Smooth muscle cell (in vitro differentiated cells): ENCODE measurements around the gene STX8. TPM values are rescaled to one million over a fixed set of nuclear protein-coding genes. Genes with fewer than 3 reads are reported as not detected.

Source experiments
- DNase-seq: peaks from one replicate; lab custom pipeline; 2025; ENCODE audit not compliant: unreplicated experiment; lab: John Stamatoyannopoulos, UW
- H2AFZ ChIP-seq: fragments of 200-600 bp; sonication (generic); 2 replicates; pipeline ENCODE4 v1.6.0; 2016; ENCODE audit warnings: antibody characterized with exemption, low read depth, mild to moderate bottlenecking
- H3F3A ChIP-seq: fragments of 200-600 bp; sonication (generic); 2 replicates; pipeline ENCODE4 v1.6.0; 2017; ENCODE audit warnings: antibody characterized with exemption, low read depth
- H3K27ac ChIP-seq: fragments of 200-600 bp; sonication (generic); 2 replicates; pipeline ENCODE4 v1.5.1; 2016; ENCODE audit warnings: low read depth, mild to moderate bottlenecking
- H3K27me3 ChIP-seq: fragments of 200-600 bp; sonication (generic); 2 replicates; pipeline ENCODE4 v1.6.1; 2016; ENCODE audit warnings: low read depth, mild to moderate bottlenecking
- H3K36me3 ChIP-seq: fragments of 200-600 bp; sonication (generic); 2 replicates; pipeline ENCODE4 v1.5.1; 2016; ENCODE audit warnings: low read depth
- H3K4me1 ChIP-seq: fragments of 200-600 bp; sonication (generic); 2 replicates; pipeline ENCODE4 v1.5.1; 2016; ENCODE audit warnings: low read depth
- H3K4me2 ChIP-seq: fragments of 200-600 bp; sonication (generic); 2 replicates; pipeline ENCODE4 v1.6.0; 2016; ENCODE audit warnings: mild to moderate bottlenecking
- H3K4me3 ChIP-seq: fragments of 200-600 bp; sonication (generic); 2 replicates; pipeline ENCODE4 v1.5.1; 2016; ENCODE audit warnings: mild to moderate bottlenecking
- H3K79me2 ChIP-seq: fragments of 200-600 bp; sonication (generic); 2 replicates; pipeline ENCODE4 v1.6.0; 2016; ENCODE audit warnings: low read depth, mild to moderate bottlenecking
- H3K9ac ChIP-seq: fragments of 200-600 bp; sonication (generic); 2 replicates; pipeline ENCODE4 v1.6.0; 2016; ENCODE audit warnings: low read depth
- H3K9me3 ChIP-seq: fragments of 200-600 bp; sonication (generic); replicated peaks from 2 replicates; pipeline ENCODE4 v1.5.1; 2016; ENCODE audit warnings: low read depth
- H4K20me1 ChIP-seq: fragments of 200-600 bp; sonication (generic); 2 replicates; pipeline ENCODE4 v1.6.0; 2016; ENCODE audit warnings: low read depth
- WGBS: methylation state at CpG from one replicate; pipeline ENCODE4 v1.1.7; 2016; ENCODE audit warnings: low lambda C conversion rate; 5-methylcytosine and 5-hydroxymethylcytosine counted together
- polyA plus RNA-seq: library from polyadenylated mRNA; unstranded; fragments of >200 nt; fragmentation: Nextera tagmentation; extraction: Ambion mirVana; gene quantifications from 2 replicates; pipeline ENCODE4 v1.2.1, GENCODE V29; 2016
- total RNA-seq: library from RNA; depleted of rRNA; stranded (reverse); fragments of >200 nt; gene quantifications from 2 replicates; pipeline ENCODE4 v1.2.3, GENCODE V29; 2014
- TF ChIP-seq, protein P1 (sequence below): fragments of 200-600 bp; sonication (generic); IDR thresholded peaks from 2 replicates; pipeline ENCODE4 v1.5.1; 2017; ENCODE audit warnings: borderline replicate concordance, mild to moderate bottlenecking, antibody characterized with exemption; ENCODE audit not compliant: insufficient read depth, poor library complexity, severe bottlenecking

Gene STX8
- total and polyA plus RNA-seq, 2 experiments from 2014 or later: 63.8 to 88.5 TPM

GRCh38 chr17:9266697-9267117 is 308.9 kb downstream of the STX8 start:
- Histone ChIP-seq H3K27ac (peak overlapping the region; percentile 59), H3K4me1 (no peaks in the 10 kb centered on the region), H3K27me3 (no peaks in the 10 kb centered on the region), H3K36me3 (no peaks in the 10 kb centered on the region), H3F3A (no peaks in the 10 kb centered on the region), H3K4me2 (no peak overlapping the region), H2AFZ (no peak overlapping the region), H3K4me3 (no peak overlapping the region), H3K9ac (no peak overlapping the region), H3K9me3 (no peaks in the 10 kb centered on the region), H4K20me1 (no peaks in the 10 kb centered on the region), H3K79me2 (no peaks in the 10 kb centered on the region)
- WGBS: 60% methylated on average over 9 of the region's 9 CpGs
- no peak for DNase-seq
- TF ChIP-seq, protein P1, sequence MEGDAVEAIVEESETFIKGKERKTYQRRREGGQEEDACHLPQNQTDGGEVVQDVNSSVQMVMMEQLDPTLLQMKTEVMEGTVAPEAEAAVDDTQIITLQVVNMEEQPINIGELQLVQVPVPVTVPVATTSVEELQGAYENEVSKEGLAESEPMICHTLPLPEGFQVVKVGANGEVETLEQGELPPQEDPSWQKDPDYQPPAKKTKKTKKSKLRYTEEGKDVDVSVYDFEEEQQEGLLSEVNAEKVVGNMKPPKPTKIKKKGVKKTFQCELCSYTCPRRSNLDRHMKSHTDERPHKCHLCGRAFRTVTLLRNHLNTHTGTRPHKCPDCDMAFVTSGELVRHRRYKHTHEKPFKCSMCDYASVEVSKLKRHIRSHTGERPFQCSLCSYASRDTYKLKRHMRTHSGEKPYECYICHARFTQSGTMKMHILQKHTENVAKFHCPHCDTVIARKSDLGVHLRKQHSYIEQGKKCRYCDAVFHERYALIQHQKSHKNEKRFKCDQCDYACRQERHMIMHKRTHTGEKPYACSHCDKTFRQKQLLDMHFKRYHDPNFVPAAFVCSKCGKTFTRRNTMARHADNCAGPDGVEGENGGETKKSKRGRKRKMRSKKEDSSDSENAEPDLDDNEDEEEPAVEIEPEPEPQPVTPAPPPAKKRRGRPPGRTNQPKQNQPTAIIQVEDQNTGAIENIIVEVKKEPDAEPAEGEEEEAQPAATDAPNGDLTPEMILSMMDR: no peak

DNA sequence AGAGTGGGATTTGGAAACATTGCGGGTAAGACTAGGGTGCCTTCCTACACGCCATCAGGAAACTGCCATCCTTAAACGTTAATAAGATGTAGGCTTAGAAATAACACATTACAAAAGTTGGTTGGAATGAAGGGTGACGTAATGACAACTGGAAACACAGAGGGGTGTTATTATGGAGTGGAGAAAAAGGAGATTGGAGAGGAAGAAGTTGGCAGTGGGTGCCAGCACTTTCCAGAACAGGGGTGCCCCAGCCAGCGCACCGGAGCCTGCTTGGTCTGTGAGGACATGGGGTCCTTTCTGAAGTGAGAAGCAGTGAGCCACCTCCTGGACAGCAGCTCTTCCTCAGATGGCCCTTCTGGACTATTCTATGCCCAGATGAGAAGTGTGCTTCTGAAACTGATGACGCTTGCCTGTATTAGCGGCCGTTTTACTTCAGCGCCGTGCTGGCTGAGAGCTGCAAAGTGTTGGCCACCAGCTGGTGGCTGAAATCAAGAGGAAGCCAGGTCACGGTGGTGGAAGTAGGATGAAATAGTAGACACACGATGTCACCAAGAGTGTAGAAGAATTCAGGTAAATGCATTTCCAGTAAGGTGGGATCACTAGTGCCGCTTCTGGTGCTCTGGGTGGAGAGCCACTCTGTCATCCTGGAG is 309.5 kb downstream of the STX8 start:
- H3K4me2 ChIP-seq: no peak overlapping the region
- no peaks in the 10 kb centered on the region for H3K4me1 ChIP-seq
- H3F3A ChIP-seq: no peaks in the 10 kb centered on the region
- H3K9me3 ChIP-seq: no peaks in the 10 kb centered on the region
- H3K36me3 ChIP-seq: no peaks in the 10 kb centered on the region
- H2AFZ ChIP-seq: no peak overlapping the region
- no peaks in the 10 kb centered on the region for H4K20me1 ChIP-seq
- no peak for DNase-seq
- H3K4me3 ChIP-seq: no peak overlapping the region
- no peak overlapping the region for H3K9ac ChIP-seq
- no peaks in the 10 kb centered on the region for H3K27me3 ChIP-seq
- TF ChIP-seq, protein P1: no peak
- H3K27ac ChIP-seq: peak overlapping the region; percentile 59
- H3K79me2 ChIP-seq: no peaks in the 10 kb centered on the region
- WGBS: 80% methylated on average over 14 of the region's 14 CpGs

- H3K79me2 ChIP-seq: no peaks in the 10 kb centered on the region
- H3K9me3 ChIP-seq: no peaks in the 10 kb centered on the region
- H3K27me3 ChIP-seq: no peaks in the 10 kb centered on the region
- H3K4me1 ChIP-seq: no peaks in the 10 kb centered on the region
- no peak overlapping the region for H3K27ac ChIP-seq
- WGBS: 91% methylated on average over 24 of the region's 24 CpGs
- H2AFZ ChIP-seq: no peak overlapping the region
- no peaks in the 10 kb centered on the region for H3F3A ChIP-seq
- TF ChIP-seq, protein P1: no peak
- no peak overlapping the region for H3K4me3 ChIP-seq
- H3K36me3 ChIP-seq: no peaks in the 10 kb centered on the region
- H4K20me1 ChIP-seq: no peaks in the 10 kb centered on the region
- H3K4me2 ChIP-seq: no peak overlapping the region
- DNase-seq: no peak
- no peak overlapping the region for H3K9ac ChIP-seq
Observed at GRCh38 chr17:9261081-9262012, 314.3 kb downstream of the STX8 start.
